Esophagus squamous epithelium (tissue), 5 donors: ENCODE measurements around the gene ARMC9. TPM values are rescaled to one million over a fixed set of nuclear protein-coding genes. Genes with fewer than 3 reads are reported as not detected.
"Not testable (repeated sequence)": the region's sequence is repeated elsewhere in the genome, so short reads cannot be mapped to it uniquely, and the experiment has no call there.

Experiments used
- DNase-seq: peaks from one replicate; lab custom pipeline; 2025; lab: John Stamatoyannopoulos, UW
- H3K27ac ChIP-seq, 4 donors: fragments of 200-600 bp; sonication (generic); one replicate each; pipeline ENCODE4 v1.5.1; 2016 to 2019; ENCODE audit warnings: mild to moderate bottlenecking in 1 of 4
- H3K27me3 ChIP-seq, 4 donors: fragments of 200-600 bp; sonication (generic); 1 replicate in 3 of 4; 2 replicates in 1 of 4; pipeline versions ENCODE4 v1.5.1 to v1.6.0; 2017 to 2021; ENCODE audit warnings: antibody characterized with exemption in 1 of 4
- H3K36me3 ChIP-seq, 3 donors: fragments of 200-600 bp; sonication (generic); one replicate each; pipeline ENCODE4 v1.5.1; 2016 to 2019
- H3K4me1 ChIP-seq, 3 donors: fragments of 200-600 bp; sonication (generic); one replicate each; pipeline ENCODE4 v1.5.1; 2017 to 2019
- H3K4me3 ChIP-seq, 4 donors: fragments of 200-600 bp; sonication (generic); 1 replicate in 3 of 4; 2 replicates in 1 of 4; pipeline ENCODE4 v1.5.1; 2016 to 2019; ENCODE audit warnings: mild to moderate bottlenecking in 2 of 4, moderate library complexity in 1 of 4
- H3K9me3 ChIP-seq, 3 donors: fragments of 200-600 bp; sonication (generic); one replicate each; pipeline ENCODE4 v1.5.1; 2016 to 2019
- POLR2A ChIP-seq, 4 donors: fragments of 450-650 bp; IDR thresholded peaks; one replicate each; pipeline ENCODE4 v1.6.1; 2017; ENCODE audit warnings: antibody characterized with exemption in 4 of 4, mild to moderate bottlenecking in 4 of 4, moderate library complexity in 3 of 4
- WGBS, 2 donors: methylation state at CpG; one replicate each; pipeline ENCODE4 v1.1.5; 2018; 5-methylcytosine and 5-hydroxymethylcytosine counted together
- intact Hi-C: fragments of 100-400 bp; cut with DNase I; formaldehyde crosslinking; loops from one replicate; pipeline ENCODE4 v1.15.0; 2022
- total RNA-seq, 4 donors: library from RNA; depleted of rRNA; stranded (reverse); fragments of >200 nt; gene quantifications; one replicate each; pipeline ENCODE4 v1.1.0, GENCODE V29; 2016
- TF ChIP-seq, protein P1 (sequence below), 6 experiments: fragments of 450-650 bp in 4 of 6; fragments of 200-600 bp in 2 of 6; sonication (generic) in 2 of 6; IDR thresholded peaks; one replicate each; pipeline ENCODE4 v1.5.1; 2016 to 2019; ENCODE audit warnings: antibody characterized with exemption in 6 of 6, mild to moderate bottlenecking in 4 of 6, moderate library complexity in 4 of 6
- donor health status: DM: yes; HTN: yes; CAD: no.

ARMC9 gene
- total RNA-seq, 4 donors from 2014 or later = 2.1 to 13.9 (median 3.9) TPM

DNA sequence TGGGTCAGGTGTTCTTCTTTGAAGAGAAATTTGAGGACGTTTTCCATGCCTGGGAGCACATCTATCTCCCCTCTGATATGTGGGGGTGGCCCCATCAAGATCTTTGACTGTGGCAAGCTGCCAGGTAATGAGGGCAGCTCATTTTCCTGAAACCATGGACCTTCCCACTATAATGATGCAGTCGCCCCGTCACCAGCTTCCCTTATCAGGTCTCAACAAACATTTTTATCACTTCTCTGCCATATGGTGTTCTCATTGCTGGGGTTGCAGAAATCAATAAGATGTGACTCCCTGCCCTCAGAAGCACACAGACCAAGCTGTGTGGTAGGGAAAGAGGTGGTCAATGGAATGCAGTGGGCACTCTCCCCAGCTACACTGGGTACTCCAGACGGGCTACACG lies 148.7 kb downstream of the ARMC9 start:
- Histone ChIP-seq H3K4me1 (no peaks in the 10 kb centered on the region), H3K27ac (no peak overlapping the region), H3K27me3 (no peaks in the 10 kb centered on the region), H3K9me3 (no peaks in the 10 kb centered on the region), H3K36me3 (peaks cover 0 to 9% (median 0%) of the 10 kb centered on the region in 3 donors), H3K4me3 (no peak overlapping the region)
- no peak for TF ChIP-seq POLR2A (IDR thresholded peaks at IDR 0.05)
- TF ChIP-seq, protein P1, sequence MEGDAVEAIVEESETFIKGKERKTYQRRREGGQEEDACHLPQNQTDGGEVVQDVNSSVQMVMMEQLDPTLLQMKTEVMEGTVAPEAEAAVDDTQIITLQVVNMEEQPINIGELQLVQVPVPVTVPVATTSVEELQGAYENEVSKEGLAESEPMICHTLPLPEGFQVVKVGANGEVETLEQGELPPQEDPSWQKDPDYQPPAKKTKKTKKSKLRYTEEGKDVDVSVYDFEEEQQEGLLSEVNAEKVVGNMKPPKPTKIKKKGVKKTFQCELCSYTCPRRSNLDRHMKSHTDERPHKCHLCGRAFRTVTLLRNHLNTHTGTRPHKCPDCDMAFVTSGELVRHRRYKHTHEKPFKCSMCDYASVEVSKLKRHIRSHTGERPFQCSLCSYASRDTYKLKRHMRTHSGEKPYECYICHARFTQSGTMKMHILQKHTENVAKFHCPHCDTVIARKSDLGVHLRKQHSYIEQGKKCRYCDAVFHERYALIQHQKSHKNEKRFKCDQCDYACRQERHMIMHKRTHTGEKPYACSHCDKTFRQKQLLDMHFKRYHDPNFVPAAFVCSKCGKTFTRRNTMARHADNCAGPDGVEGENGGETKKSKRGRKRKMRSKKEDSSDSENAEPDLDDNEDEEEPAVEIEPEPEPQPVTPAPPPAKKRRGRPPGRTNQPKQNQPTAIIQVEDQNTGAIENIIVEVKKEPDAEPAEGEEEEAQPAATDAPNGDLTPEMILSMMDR (IDR thresholded peaks at IDR 0.05) = no peak
- WGBS, 2 donors = 79 to 87% methylated on average over 5 of the region's 5 CpGs
- DNase-seq = no peak
- intact Hi-C loops = no loop called here

DNA sequence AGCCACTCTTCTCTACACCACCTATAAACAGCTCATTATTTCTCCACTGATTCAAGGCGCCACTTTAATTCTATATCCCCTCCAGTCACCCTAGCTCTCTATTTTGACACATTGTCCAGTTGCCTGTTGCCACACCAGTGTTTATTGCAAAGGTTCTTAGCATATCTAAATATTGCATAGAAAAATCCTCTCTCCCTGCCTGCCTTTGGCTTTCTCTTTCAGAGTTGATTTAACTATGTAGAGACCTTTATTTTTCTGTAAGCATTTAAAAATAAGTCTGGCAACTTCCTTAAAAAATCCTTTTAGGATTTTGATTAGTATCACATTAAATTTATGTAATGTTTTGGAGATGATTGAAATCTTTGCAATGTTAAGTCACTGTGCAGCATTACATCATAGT lies 149.2 kb downstream of the ARMC9 start:
- no peaks in the 10 kb centered on the region for H3K27me3 ChIP-seq
- TF ChIP-seq, protein P1 (IDR thresholded peaks at IDR 0.05) = no peak
- no peak for TF ChIP-seq POLR2A (IDR thresholded peaks at IDR 0.05)
- no peak overlapping the region for H3K27ac ChIP-seq
- intact Hi-C loops = no loop called here
- no peaks in the 10 kb centered on the region for H3K4me1 ChIP-seq
- 81 to 84% methylated on average over 1 of the region's 1 CpG for WGBS, 2 donors
- no peak for DNase-seq
- no peak overlapping the region for H3K4me3 ChIP-seq
- H3K36me3 ChIP-seq = peaks cover 0 to 9% (median 0%) of the 10 kb centered on the region in 3 donors
- no peaks in the 10 kb centered on the region for H3K9me3 ChIP-seq

DNA sequence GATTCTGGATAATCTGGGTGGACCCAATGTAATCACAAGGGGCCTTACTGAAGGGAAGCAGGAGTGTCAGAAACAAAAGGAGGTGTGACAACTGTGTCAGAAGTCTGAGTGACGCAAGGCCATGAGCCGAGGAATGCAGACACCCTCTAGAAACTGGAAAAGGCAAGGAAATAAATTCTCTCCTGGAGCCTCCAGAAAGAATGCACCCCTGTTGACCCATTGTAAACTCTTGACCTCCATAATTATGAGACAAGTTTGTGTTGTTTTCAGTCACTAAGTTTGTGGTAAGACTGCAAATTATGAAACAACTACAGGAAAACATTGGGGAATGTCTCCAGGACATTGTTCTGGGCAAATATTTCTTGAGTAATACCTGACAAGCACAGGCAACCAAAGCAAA lies 149.7 kb downstream of the ARMC9 start:
- Histone ChIP-seq H3K4me1 (no peaks in the 10 kb centered on the region), H3K9me3 (no peaks in the 10 kb centered on the region), H3K4me3 (no peak overlapping the region), H3K36me3 (peaks cover 0 to 9% (median 0%) of the 10 kb centered on the region in 3 donors), H3K27ac (no peak overlapping the region), H3K27me3 (no peaks in the 10 kb centered on the region)
- DNase-seq = no peak
- 69 to 83% methylated on average over 2 of the region's 2 CpGs for WGBS, 2 donors
- no peak for TF ChIP-seq POLR2A (IDR thresholded peaks at IDR 0.05)
- TF ChIP-seq, protein P1 (IDR thresholded peaks at IDR 0.05) = no peak
- intact Hi-C loops = no loop called here

DNA sequence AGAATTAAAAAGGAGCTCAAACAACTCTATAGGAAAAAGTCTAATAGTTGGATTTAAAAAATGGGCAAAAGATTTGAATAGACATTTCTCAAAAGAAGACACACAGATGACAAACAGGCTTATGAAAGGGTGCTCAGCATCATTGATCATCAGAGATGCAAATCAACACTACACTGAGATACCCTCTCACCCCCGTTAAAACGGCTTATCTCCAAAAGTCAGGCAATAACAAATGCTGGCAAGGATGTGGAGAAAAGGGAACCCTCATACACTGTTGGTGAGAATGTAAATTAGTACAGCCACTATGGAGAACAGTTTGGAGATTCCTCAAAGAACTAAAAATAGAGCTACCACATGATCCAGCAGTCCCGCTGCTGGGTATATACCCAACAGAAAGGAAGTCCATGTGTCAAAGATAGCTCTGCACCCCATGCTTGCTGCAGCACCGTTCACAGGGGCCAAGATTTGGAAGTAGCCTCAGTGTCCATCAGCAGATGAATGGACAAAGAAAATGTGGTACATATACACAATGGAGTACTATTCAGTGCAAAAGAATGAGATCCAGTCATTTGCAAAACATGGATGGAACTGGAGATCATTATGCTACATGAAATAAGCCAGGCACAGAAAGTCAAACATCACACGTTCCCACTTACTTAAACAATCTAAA lies 150.4 kb downstream of the ARMC9 start:
- no peaks in the 10 kb centered on the region for H3K9me3 ChIP-seq
- intact Hi-C loops = no loop called here
- no peak overlapping the region for H3K4me3 ChIP-seq

DNA sequence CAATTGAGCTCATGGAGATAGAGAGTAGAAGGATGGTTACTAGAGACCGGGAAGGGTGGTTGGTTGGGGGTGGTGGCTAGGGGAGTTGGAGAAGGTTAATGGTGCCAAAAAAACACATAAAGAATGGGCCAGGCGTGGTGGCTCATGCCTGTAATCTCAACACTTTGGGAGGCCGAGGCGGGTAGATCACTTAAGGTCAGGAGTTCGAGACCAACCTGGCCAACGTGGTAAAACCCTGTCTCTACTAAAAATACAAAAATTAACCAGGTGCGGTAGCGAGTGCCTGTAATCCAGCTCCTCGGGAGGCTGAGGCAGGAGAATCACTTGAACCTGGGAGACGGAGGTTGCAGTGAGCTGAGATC lies 150.9 kb downstream of the ARMC9 start:
- DNase-seq, H3K36me3 ChIP-seq, H3K27ac ChIP-seq, H3K27me3 ChIP-seq, intact Hi-C loops, H3K4me1 ChIP-seq, H3K9me3 ChIP-seq, H3K4me3 ChIP-seq: not testable (repeated sequence)
- 89 to 92% methylated on average over 10 of the region's 10 CpGs for WGBS, 2 donors

More for the DNA sequence above, 150.4 kb downstream of the ARMC9 start:
- WGBS, 2 donors = 47 to 66% methylated on average over 4 to 5 of the region's 5 CpGs
- TF ChIP-seq POLR2A (IDR thresholded peaks at IDR 0.05) = no peak
- TF ChIP-seq, protein P1 (IDR thresholded peaks at IDR 0.05) = no peak
- no peak overlapping the region for H3K27ac ChIP-seq
- H3K36me3 ChIP-seq = peaks cover 0 to 9% (median 0%) of the 10 kb centered on the region in 3 donors
- no peaks in the 10 kb centered on the region for H3K4me1 ChIP-seq
- H3K27me3 ChIP-seq = no peaks in the 10 kb centered on the region
- no peak for DNase-seq
